ENCODE data around the gene CCL21.

DNA sequence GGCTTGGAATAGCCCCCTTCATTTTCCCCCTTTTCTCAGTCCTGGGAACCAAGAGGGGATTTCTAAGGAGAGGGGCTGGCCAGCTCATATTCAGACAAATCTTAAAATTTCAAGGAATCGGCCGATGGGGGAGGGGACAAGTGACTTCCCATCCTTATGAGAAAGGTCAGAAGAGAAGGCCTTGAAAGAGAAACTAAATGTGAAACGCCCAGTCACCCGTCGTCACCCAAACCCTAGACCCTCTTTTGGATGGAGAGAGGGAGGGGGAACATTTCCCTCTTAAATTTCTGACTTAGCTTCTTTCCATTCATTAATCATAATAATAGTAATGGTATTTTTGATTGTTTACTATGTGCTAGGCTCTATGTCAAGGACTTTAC lies 18.0 kb downstream of the CCL21 start:
- TF ChIP-seq, protein P1, sequence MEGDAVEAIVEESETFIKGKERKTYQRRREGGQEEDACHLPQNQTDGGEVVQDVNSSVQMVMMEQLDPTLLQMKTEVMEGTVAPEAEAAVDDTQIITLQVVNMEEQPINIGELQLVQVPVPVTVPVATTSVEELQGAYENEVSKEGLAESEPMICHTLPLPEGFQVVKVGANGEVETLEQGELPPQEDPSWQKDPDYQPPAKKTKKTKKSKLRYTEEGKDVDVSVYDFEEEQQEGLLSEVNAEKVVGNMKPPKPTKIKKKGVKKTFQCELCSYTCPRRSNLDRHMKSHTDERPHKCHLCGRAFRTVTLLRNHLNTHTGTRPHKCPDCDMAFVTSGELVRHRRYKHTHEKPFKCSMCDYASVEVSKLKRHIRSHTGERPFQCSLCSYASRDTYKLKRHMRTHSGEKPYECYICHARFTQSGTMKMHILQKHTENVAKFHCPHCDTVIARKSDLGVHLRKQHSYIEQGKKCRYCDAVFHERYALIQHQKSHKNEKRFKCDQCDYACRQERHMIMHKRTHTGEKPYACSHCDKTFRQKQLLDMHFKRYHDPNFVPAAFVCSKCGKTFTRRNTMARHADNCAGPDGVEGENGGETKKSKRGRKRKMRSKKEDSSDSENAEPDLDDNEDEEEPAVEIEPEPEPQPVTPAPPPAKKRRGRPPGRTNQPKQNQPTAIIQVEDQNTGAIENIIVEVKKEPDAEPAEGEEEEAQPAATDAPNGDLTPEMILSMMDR (IDR thresholded peaks at IDR 0.05; ENCODE audit: low read length) = no peak
- no peak for TF ChIP-seq EZH2 (IDR thresholded peaks at IDR 0.05; ENCODE audit: borderline replicate concordance, low read length)

Measured in OCI-LY1 (cell line).